Endothelial cell of umbilical vein (primary cell): ENCODE measurements around the gene LAMC1. TPM values are rescaled to one million over a fixed set of nuclear protein-coding genes. Genes with fewer than 3 reads are reported as not detected.

Experiments
- BruUV-seq: library from RNA; stranded (reverse); fragments of 400-500 nt; replicated peaks from 2 replicates; lab custom pipeline; 2021; lab: Mats Ljungman, UMichigan
- CTCF ChIA-PET: fragments of 300-600, 350-600 bp; sonication (Branson Sonifier 250); formaldehyde crosslinking; loops from one replicate; lab custom pipeline; 2021; ENCODE audit warnings: antibody characterized with exemption, inconsistent platforms; lab: Charles Lee
- POLR2A ChIA-PET: fragments of 300-600, 350-600 bp; sonication (Branson Sonifier 250); formaldehyde crosslinking; loops from one replicate; lab custom pipeline; 2021; ENCODE audit warnings: antibody characterized with exemption, inconsistent platforms; lab: Charles Lee
- DNase-seq: peaks from one replicate; pipeline ENCODE4 v3.0.0-alpha.2; 2011; ENCODE audit warnings: low read depth, low spot score
- FAIRE-seq: peaks from 2 replicates; lab custom pipeline; 2011; peaks lifted over from hg19 to GRCh38; lab: Jason Lieb, UNC
- H2AFZ ChIP-seq: 2 replicates; pipeline ENCODE4 v1.6.0; 2012; ENCODE audit warnings: low read depth, low read length, control low read depth, inconsistent platforms
- H3K27ac ChIP-seq: 2 replicates; pipeline ENCODE4 v1.5.1; 2011; ENCODE audit warnings: low read depth, mild to moderate bottlenecking, control low read depth, low read length, moderate library complexity; ENCODE audit not compliant: insufficient read depth
- H3K27me3 ChIP-seq, 2 experiments: 2 replicates each; pipeline versions ENCODE4 v1.6.0 to v1.6.1; 2011; ENCODE audit warnings: low read length in 2 of 2, mixed read lengths in 1 of 2; ENCODE audit not compliant: control insufficient read depth in 2 of 2, insufficient read depth in 2 of 2
- H3K36me3 ChIP-seq, 2 experiments: 2 replicates in 1 of 2; 3 replicates in 1 of 2; pipeline ENCODE4 v1.5.1; 2011; ENCODE audit warnings: low read length in 2 of 2, mild to moderate bottlenecking in 1 of 2, moderate library complexity in 1 of 2; ENCODE audit not compliant: control insufficient read depth in 2 of 2, insufficient read depth in 2 of 2; ENCODE audit errors: extremely low read depth in 1 of 2
- H3K4me1 ChIP-seq: 3 replicates; pipeline ENCODE4 v1.5.1; 2011; ENCODE audit warnings: mild to moderate bottlenecking, low read length; ENCODE audit not compliant: control insufficient read depth, insufficient read depth; ENCODE audit errors: extremely low read depth
- H3K4me2 ChIP-seq: 2 replicates; pipeline ENCODE4 v1.6.1; 2011; ENCODE audit warnings: low read length, control low read depth, mixed read lengths; ENCODE audit not compliant: insufficient read depth
- H3K4me3 ChIP-seq, 3 experiments: fragments of 200-600 bp in 1 of 3; sonication (generic), shearing (Covaris generic) in 1 of 3; replicated peaks in 1 of 3; 2 replicates each; pipeline ENCODE4 v1.5.1; 2011 to 2016; ENCODE audit warnings: control low read depth in 3 of 3, low read length in 3 of 3, mild to moderate bottlenecking in 2 of 3, inconsistent platforms in 1 of 3, low read depth in 1 of 3, moderate library complexity in 1 of 3; ENCODE audit not compliant: insufficient read depth in 1 of 3
- H3K79me2 ChIP-seq: 2 replicates; pipeline ENCODE4 v1.6.0; 2012; ENCODE audit warnings: low read length, inconsistent platforms; ENCODE audit not compliant: control insufficient read depth, insufficient read depth
- H3K9ac ChIP-seq: replicated peaks from 2 replicates; pipeline ENCODE3; 2011; ENCODE audit warnings: low read length, control low read depth; ENCODE audit not compliant: insufficient read depth; ENCODE audit errors: extremely low read depth
- H3K9me1 ChIP-seq: replicated peaks from 3 replicates; pipeline ENCODE4 v1.6.0; 2011; ENCODE audit warnings: mild to moderate bottlenecking, low read length; ENCODE audit not compliant: control insufficient read depth, insufficient read depth; ENCODE audit errors: extremely low read depth
- H3K9me3 ChIP-seq: replicated peaks from 2 replicates; pipeline ENCODE4 v1.5.1; 2012; ENCODE audit warnings: low read length, inconsistent platforms; ENCODE audit not compliant: control insufficient read depth, insufficient read depth
- H4K20me1 ChIP-seq: replicated peaks from 2 replicates; pipeline ENCODE3; 2011; ENCODE audit warnings: mild to moderate bottlenecking, low read length; ENCODE audit not compliant: control insufficient read depth, insufficient read depth; ENCODE audit errors: extremely low read depth
- EZH2 ChIP-seq: IDR thresholded peaks from 2 replicates; pipeline ENCODE4 v1.6.1; 2012; ENCODE audit warnings: borderline replicate concordance, low read depth, mild to moderate bottlenecking, moderate library complexity, low read length, inconsistent platforms; ENCODE audit not compliant: severe bottlenecking
- FOS ChIP-seq: IDR thresholded peaks from 2 replicates; pipeline ENCODE4 v1.6.1; 2011; ENCODE audit warnings: mild to moderate bottlenecking, low read length, moderate library complexity, borderline replicate concordance; ENCODE audit not compliant: insufficient read depth
- GATA2 ChIP-seq: IDR thresholded peaks from 2 replicates; pipeline ENCODE4 v1.7.0; 2011; ENCODE audit warnings: low read depth, mild to moderate bottlenecking, moderate library complexity, mixed read lengths, low read length; ENCODE audit not compliant: insufficient read length, insufficient read depth
- JUN ChIP-seq: IDR thresholded peaks from 2 replicates; pipeline ENCODE4 v1.6.1; 2011; ENCODE audit warnings: borderline replicate concordance, low read depth; ENCODE audit not compliant: insufficient read length, insufficient read depth
- MYC ChIP-seq: IDR thresholded peaks from one replicate; pipeline ENCODE4 v1.6.1; 2011; ENCODE audit warnings: mild to moderate bottlenecking, low read depth, low read length
- POLR2A ChIP-seq: IDR thresholded peaks from 2 replicates; pipeline ENCODE4 v1.6.1; 2012; ENCODE audit warnings: low read depth, mild to moderate bottlenecking, control low read depth, low read length
- POLR2AphosphoS5 ChIP-seq: IDR thresholded peaks from 2 replicates; pipeline ENCODE4 v1.6.1; 2012; ENCODE audit warnings: low read depth, mild to moderate bottlenecking, control low read depth, low read length, moderate library complexity; ENCODE audit not compliant: insufficient read depth
- dilution Hi-C: fragments of 300-500 bp; cut with MboI; formaldehyde crosslinking; loops from one replicate; pipeline ENCODE4 v1.15.0; 2019; ENCODE audit warnings: low sequenced_read_pairs; ENCODE audit not compliant: extremely low pct_ligation_motif_present
- intact Hi-C: fragments of 100-400 bp; cut with micrococcal nuclease; formaldehyde crosslinking; loops from one replicate; pipeline ENCODE4 v1.10.0; 2022
- polyA plus RNA-seq, 4 experiments: library from polyadenylated mRNA; depleted of rRNA in 3 of 4; stranded (reverse) in 3 of 4; unstranded in 1 of 4; fragments of >200 nt; gene quantifications; 2 replicates each; pipeline versions ENCODE4 v1.2.1 to v1.2.3, GENCODE V29; 2011 to 2012; ENCODE audit warnings: missing spikeins in 1 of 4
- total RNA-seq: library from RNA; stranded (reverse); gene quantifications from 2 replicates; pipeline ENCODE4 v1.2.3, GENCODE V29; 2021
- TF ChIP-seq, protein P1 (sequence below): IDR thresholded peaks from 2 replicates; pipeline ENCODE4 v1.6.1; 2011; ENCODE audit not compliant: insufficient read depth, insufficient read length
- TF ChIP-seq, protein P2 (sequence below), 2 donors: IDR thresholded peaks; 1 replicate in 1 of 2; 2 replicates in 1 of 2; pipeline ENCODE4 v1.5.1; 2011; ENCODE audit warnings: low read length in 2 of 2, mild to moderate bottlenecking in 2 of 2, moderate library complexity in 2 of 2, control low read depth in 1 of 2, inconsistent platforms in 1 of 2, low read depth in 1 of 2; ENCODE audit not compliant: insufficient read depth in 1 of 2; ENCODE audit errors: extremely low read depth in 1 of 2

The LAMC1 gene
- total and polyA plus RNA-seq, 2 donors (not counting 3 experiments of a cell fraction or from before 2014, with no cell fraction given) = 92.5 to 216 TPM

DNA sequence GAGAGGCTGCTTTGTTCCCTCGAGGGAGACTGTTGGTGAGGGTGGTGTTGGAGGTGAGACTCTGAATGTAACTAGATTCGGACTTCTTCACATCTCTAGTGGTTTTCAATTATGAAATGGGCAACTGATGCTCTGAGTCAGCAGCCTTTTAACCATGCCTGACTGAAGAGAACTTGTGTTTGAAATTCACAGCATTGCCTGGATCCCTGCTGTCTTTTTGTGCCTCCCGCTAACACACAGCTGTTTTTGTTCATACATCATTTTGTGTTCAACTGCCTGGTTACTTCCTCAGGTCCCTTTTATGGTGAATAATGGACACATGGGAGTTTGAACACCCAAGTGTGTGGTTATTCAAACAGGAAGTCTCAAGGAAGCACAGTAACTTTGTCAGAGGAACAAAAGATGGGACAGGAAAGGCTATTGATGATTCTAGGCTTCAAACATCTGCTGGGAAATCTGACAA is 16.8 kb downstream of the LAMC1 start:
- Histone ChIP-seq H3K4me2 (peak overlapping the region; percentile 57), H4K20me1 (no peaks in the 10 kb centered on the region), H3K9ac (peak overlapping the region; percentile 11), H3K27ac (peak overlapping the region; percentile 59), H3K9me3 (no peaks in the 10 kb centered on the region), H3K36me3 (no peaks in the 10 kb centered on the region), H2AFZ (no peak overlapping the region), H3K4me1 (peaks cover 29% of the 10 kb centered on the region), H3K27me3 (no peaks in the 10 kb centered on the region), H3K4me3 (no peak overlapping the region), H3K9me1 (no peaks in the 10 kb centered on the region), H3K79me2 (peaks cover 94% of the 10 kb centered on the region)
- TF ChIP-seq, protein P1, sequence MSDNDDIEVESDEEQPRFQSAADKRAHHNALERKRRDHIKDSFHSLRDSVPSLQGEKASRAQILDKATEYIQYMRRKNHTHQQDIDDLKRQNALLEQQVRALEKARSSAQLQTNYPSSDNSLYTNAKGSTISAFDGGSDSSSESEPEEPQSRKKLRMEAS = no peak
- TF ChIP-seq FOS (peak; percentile 64), GATA2 (no peak)
- BruUV-seq = no TSS peak
- FAIRE-seq (peak; percentile 89), DNase-seq (peak; percentile 77)
- CTCF ChIA-PET = interaction anchor here (1.1 to 2.4 kb wide), 7 partner anchors 11 to 195 kb away, joined by 3 to 8 read pairs (median 5); no protein-coding TSS in a partner anchor
- dilution Hi-C loops (no loop called here), intact Hi-C loops (loop anchor here (1.0 to 5.0 kb wide), 4 partner anchors 13 to 67 kb away; no protein-coding TSS in a partner anchor)
- POLR2A ChIA-PET = no interaction called here

DNA sequence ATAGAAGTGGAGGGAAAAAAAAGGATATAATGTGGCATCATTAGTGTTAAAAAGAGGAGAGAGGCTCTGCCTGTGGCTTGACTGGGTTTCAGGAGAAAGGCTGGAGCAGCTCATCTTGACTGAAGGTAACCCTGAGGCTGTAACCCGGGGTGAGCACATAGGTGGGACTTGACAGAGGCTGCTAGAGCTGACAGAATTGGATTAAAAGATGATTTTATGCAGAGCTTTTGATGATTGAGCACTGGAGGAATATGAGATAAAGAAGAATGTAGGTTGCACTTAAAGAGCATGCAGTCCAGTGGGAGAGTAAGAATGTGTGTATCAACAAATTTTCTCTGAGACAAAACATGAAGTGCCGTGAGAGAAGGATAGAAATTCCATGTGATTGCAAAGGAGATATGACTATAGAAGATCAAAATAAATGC is 17.3 kb downstream of the LAMC1 start:
- FAIRE-seq (no peak), DNase-seq (no peak)
- intact Hi-C loops = loop anchor here (1.0 to 2.0 kb wide), 3 partner anchors 14 to 31 kb away; no protein-coding TSS in a partner anchor
- H3K9ac ChIP-seq = peak overlapping the region; percentile 7
- no peak overlapping the region for H2AFZ ChIP-seq
- H3K36me3 ChIP-seq = no peaks in the 10 kb centered on the region
- H3K27ac ChIP-seq = peak overlapping the region; percentile 59
- H3K79me2 ChIP-seq = peaks cover 94% of the 10 kb centered on the region
- H3K9me1 ChIP-seq = no peaks in the 10 kb centered on the region
- TSS peak; percentile 62 for BruUV-seq
- POLR2A ChIA-PET = no interaction called here
- H4K20me1 ChIP-seq = no peaks in the 10 kb centered on the region
- H3K9me3 ChIP-seq = no peaks in the 10 kb centered on the region
- H3K4me3 ChIP-seq = no peak overlapping the region
- TF ChIP-seq JUN = no peak
- no peak for TF ChIP-seq EZH2
- no peak for TF ChIP-seq GATA2
- TF ChIP-seq FOS = no peak
- TF ChIP-seq, protein P2, sequence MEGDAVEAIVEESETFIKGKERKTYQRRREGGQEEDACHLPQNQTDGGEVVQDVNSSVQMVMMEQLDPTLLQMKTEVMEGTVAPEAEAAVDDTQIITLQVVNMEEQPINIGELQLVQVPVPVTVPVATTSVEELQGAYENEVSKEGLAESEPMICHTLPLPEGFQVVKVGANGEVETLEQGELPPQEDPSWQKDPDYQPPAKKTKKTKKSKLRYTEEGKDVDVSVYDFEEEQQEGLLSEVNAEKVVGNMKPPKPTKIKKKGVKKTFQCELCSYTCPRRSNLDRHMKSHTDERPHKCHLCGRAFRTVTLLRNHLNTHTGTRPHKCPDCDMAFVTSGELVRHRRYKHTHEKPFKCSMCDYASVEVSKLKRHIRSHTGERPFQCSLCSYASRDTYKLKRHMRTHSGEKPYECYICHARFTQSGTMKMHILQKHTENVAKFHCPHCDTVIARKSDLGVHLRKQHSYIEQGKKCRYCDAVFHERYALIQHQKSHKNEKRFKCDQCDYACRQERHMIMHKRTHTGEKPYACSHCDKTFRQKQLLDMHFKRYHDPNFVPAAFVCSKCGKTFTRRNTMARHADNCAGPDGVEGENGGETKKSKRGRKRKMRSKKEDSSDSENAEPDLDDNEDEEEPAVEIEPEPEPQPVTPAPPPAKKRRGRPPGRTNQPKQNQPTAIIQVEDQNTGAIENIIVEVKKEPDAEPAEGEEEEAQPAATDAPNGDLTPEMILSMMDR (IDR thresholded peaks at IDR 0.05; ENCODE audit: extremely low read depth in 1 of 2, insufficient read depth in 1 of 2, low read depth in 1 of 2, low read length in 2 of 2) = no peak
- TF ChIP-seq POLR2AphosphoS5 = no peak
- TF ChIP-seq, protein P1 = no peak
- TF ChIP-seq MYC = no peak
- TF ChIP-seq POLR2A = no peak
- H3K4me1 ChIP-seq = peaks cover 34% of the 10 kb centered on the region
- CTCF ChIA-PET = interaction anchor here (1.1 to 2.4 kb wide), 7 partner anchors 11 to 194 kb away, joined by 3 to 8 read pairs (median 5); no protein-coding TSS in a partner anchor
- peak overlapping the region; percentile 57 for H3K4me2 ChIP-seq
- dilution Hi-C loops = no loop called here
- no peaks in the 10 kb centered on the region for H3K27me3 ChIP-seq
